ENCODE data around the gene SNN.

The SNN gene

GRCh38 chr16:11635679-11636171 is 32.5 kb upstream of the SNN start:
- no peak for DNase-seq

GRCh38 chr16:11636172-11636721 is 32.0 kb upstream of the SNN start:
- no peak for DNase-seq

- no peak for DNase-seq
Measured at GRCh38 chr16:11637320-11637719, 30.9 kb upstream of the SNN start.

GRCh38 chr16:11638140-11638539 is 30.1 kb upstream of the SNN start:
- DNase-seq = no peak

- no peak for DNase-seq
Measured at GRCh38 chr16:11639008-11639562, 29.2 kb upstream of the SNN start.

- DNase-seq = peak; percentile 88 to 91
Measured at GRCh38 chr16:11639925-11640899, 28.0 kb upstream of the SNN start.

GRCh38 chr16:11640987-11641817 is 27.1 kb upstream of the SNN start:
- DNase-seq = peak; percentile 60 to 75

- DNase-seq = no peak
Measured at GRCh38 chr16:11642765-11643116, 25.5 kb upstream of the SNN start.

- no peak for DNase-seq
Measured at GRCh38 chr16:11649276-11649675, 19.0 kb upstream of the SNN start.

GRCh38 chr16:11650641-11651591 is 17.3 kb upstream of the SNN start:
- DNase-seq = no peak

- no peak for DNase-seq
Measured at GRCh38 chr16:11651796-11652195, 16.5 kb upstream of the SNN start.

GRCh38 chr16:11655655-11656054 is 12.6 kb upstream of the SNN start:
- no peak for DNase-seq

GRCh38 chr16:11657556-11657955 is 10.7 kb upstream of the SNN start:
- no peak for DNase-seq

GRCh38 chr16:11658896-11659708 is 9.2 kb upstream of the SNN start:
- no peak for DNase-seq

- DNase-seq = no peak
Measured at GRCh38 chr16:11660565-11660964, 7.7 kb upstream of the SNN start.

- no peak for DNase-seq
Measured at GRCh38 chr16:11662582-11662981, 5.7 kb upstream of the SNN start.

GRCh38 chr16:11665071-11665491 is 3.2 kb upstream of the SNN start:
- DNase-seq = no peak

- DNase-seq = no peak
Measured at GRCh38 chr16:11666103-11667055, 1.9 kb upstream of the SNN start.

GRCh38 chr16:11667221-11667823 is 933 bp upstream of the SNN start:
- no peak for DNase-seq

All from SHP77 (cell line).